OCI-LY7 (cell line): ENCODE measurements around the gene CA7.

Experiments
- CTCF ChIP-seq: fragments of 200-600 bp; sonication (generic); conservative IDR thresholded peaks from 2 replicates; pipeline ENCODE4 v1.5.1; 2014; ENCODE audit warnings: mild to moderate bottlenecking, antibody characterized with exemption, low read length, moderate library complexity, mixed read lengths
- EZH2phosphoT487 ChIP-seq: fragments of 200-600 bp; sonication (generic); IDR thresholded peaks from 2 replicates; pipeline ENCODE4 v1.6.1; 2018; ENCODE audit warnings: low read depth, borderline replicate concordance, mild to moderate bottlenecking, mixed run types, antibody characterized with exemption, low read length, moderate library complexity, mixed read lengths

GRCh38 chr16:66889622-66890021, 45.4 kb downstream of the CA7 start:
- TF ChIP-seq CTCF (no peak), EZH2phosphoT487 (no peak)
